SJCRH30 (cell line): Measurements from ENCODE around the gene GET3. TPM values are rescaled to one million over a fixed set of nuclear protein-coding genes. Genes with fewer than 3 reads are reported as not detected.
A peak's percentile ranks its signal among the peaks of the same experiment; 100 is the strongest.
"Not testable (repeated sequence)": the region's sequence is repeated elsewhere in the genome, so short reads cannot be mapped to it uniquely, and the experiment has no call there.

ENCODE experiments used
- DNase-seq, 2 experiments: peaks; one replicate each; pipeline ENCODE4 v3.0.0-alpha.2; 2015 to 2020
- H3K27ac ChIP-seq: fragments of 250-450 bp; sonication (Bioruptor Pico); 2 replicates; pipeline ENCODE4 v1.5.1; 2020; ENCODE audit warnings: mild to moderate bottlenecking, moderate library complexity
- H3K27me3 ChIP-seq: fragments of 250-450 bp; sonication (Bioruptor Pico); 2 replicates; pipeline ENCODE4 v1.5.1; 2020; ENCODE audit warnings: mild to moderate bottlenecking, moderate library complexity
- H3K36me3 ChIP-seq: fragments of 250-450 bp; sonication (Bioruptor Pico); 2 replicates; pipeline ENCODE4 v1.5.1; 2020; ENCODE audit warnings: mild to moderate bottlenecking, moderate library complexity
- H3K4me1 ChIP-seq: fragments of 250-450 bp; sonication (Bioruptor Pico); 2 replicates; pipeline ENCODE4 v1.5.1; 2020; ENCODE audit warnings: mild to moderate bottlenecking, moderate library complexity
- H3K4me3 ChIP-seq: fragments of 250-450 bp; sonication (Bioruptor Pico); 2 replicates; pipeline ENCODE4 v1.5.1; 2020; ENCODE audit warnings: mild to moderate bottlenecking, moderate library complexity
- H3K9me3 ChIP-seq: fragments of 250-450 bp; sonication (Bioruptor Pico); replicated peaks from 2 replicates; pipeline ENCODE4 v1.5.1; 2020; ENCODE audit warnings: mild to moderate bottlenecking, moderate library complexity
- total RNA-seq: library from RNA; depleted of rRNA; stranded (reverse); fragments of >200 nt; shearing (Covaris generic); gene quantifications from 2 replicates; pipeline ENCODE4 v1.2.3, GENCODE V29; 2014; rRNA removed

The GET3 gene
- 79.5 and 87.1 TPM in 2 replicates for total RNA-seq

DNA sequence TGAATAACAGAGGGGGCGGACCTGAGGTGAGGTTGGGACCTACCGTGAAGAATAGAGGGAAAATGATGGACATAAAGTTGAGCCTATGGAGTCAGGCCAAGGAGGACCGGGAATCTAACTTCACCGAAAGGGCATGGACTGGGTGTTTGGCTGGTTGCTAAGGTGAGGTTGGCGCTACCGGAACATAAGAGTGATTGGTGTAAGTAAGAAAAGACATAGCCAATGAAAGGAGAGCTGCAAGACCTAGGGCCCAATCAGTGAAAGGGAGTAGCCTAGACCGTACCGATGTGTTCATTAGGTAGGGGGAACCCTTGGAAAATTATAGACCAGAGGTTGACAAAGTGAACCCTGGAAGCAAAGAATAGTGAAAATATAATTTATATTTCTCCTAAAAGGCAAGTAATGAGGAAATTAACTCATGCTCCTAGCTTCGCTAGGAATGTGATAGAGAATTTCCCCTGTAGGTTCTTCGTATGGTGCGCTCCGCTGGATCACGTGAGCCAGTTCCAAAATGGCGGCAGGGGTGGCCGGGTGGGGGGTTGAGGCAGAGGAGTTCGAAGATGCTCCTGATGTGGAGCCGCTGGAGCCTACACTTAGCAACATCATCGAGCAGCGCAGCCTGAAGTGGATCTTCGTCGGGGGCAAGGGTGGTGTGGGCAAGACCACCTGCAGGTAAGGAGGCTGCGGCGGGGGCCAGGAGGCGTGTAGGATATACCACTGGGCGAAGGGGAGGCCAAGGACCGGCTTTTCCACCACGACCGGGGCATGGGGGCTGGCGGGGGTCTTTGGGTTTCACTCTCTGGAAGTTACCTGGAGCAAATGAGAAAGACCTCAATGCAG lies at the start of gene GET3:
TSS of gene GET3 (plus strand) at position 503 of the 840 bp plus-strand sequence. CDS start at position 512, 9 bp downstream.
- H3K36me3 ChIP-seq, result peaks cover 7% of the 10 kb centered on the region
- peak within 1 kb of the TSS; percentile 82 for H3K4me3 ChIP-seq
- H3K27ac ChIP-seq, result peak within 1 kb of the TSS; percentile 99

DNA sequence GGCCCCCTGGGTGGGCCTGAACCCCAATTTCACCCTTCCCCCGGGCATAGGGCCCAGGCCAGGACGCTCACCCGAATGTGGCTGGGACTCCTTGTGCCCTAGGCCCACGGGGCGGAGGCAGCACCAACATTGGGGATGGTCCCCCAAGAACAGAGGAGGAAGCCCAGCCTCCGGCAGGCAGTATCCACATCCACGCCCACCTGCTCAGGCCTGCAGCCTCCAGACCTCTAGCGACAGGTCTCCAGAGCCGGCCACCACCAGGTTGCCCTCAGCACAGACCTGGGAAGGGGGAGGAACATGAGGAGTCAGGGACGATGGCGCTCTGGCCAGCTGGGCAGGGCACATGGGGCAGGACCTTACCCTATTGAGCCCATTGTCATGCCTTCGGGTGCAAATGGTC lies 48.3 kb upstream of the GET3 start:
- Histone ChIP-seq H3K9me3 (no peaks in the 10 kb centered on the region), H3K4me1 (peaks cover 9% of the 10 kb centered on the region), H3K27ac (no peak overlapping the region), H3K36me3 (no peaks in the 10 kb centered on the region), H3K4me3 (no peak overlapping the region), H3K27me3 (no peaks in the 10 kb centered on the region)
- no peak for DNase-seq

More for the DNA sequence above, at the start of gene GET3:
- Histone ChIP-seq H3K27me3 (no peaks in the 10 kb centered on the region), H3K9me3 (no peaks in the 10 kb centered on the region), H3K4me1 (peaks cover 10% of the 10 kb centered on the region; the same call in 1 of the 2 replicates)
- peak; percentile 100 for DNase-seq

DNA sequence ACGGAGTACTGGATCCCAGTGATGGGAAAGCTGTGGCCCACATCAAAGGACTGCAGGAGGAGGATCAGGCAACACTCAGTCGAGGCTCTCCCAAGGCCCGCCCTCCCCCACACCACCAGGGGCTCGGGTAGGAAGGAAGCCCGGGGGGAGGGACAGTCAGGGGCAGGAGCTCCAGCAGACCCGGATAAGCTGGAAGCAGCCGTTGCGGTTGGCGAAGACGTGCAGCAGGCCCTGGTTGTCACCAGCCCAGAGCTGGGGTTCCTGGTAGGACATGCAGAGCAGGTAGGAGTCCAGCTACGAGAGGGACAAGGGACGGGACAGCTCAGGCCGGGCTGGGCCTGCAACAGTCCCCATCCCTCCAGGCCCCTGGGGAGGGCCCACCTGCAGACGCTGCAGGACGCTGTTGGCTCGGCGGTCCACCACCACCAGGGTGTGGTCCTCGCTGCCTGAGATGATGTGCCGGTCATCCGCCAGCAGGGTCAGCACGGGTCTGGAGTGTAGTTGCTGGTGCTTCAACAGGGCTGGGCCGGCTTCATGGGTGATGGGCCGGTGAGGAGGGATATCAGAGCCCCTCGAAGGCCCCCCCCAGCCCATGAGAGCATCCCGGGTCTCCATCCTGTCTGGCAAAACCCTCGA lies 47.6 kb upstream of the GET3 start:
- DNase-seq, result no peak
- Histone ChIP-seq H3K27me3 (no peaks in the 10 kb centered on the region), H3K4me1 (peaks cover 9% of the 10 kb centered on the region), H3K9me3 (no peaks in the 10 kb centered on the region), H3K4me3 (no peak overlapping the region), H3K27ac (no peak overlapping the region), H3K36me3 (no peaks in the 10 kb centered on the region)

DNA sequence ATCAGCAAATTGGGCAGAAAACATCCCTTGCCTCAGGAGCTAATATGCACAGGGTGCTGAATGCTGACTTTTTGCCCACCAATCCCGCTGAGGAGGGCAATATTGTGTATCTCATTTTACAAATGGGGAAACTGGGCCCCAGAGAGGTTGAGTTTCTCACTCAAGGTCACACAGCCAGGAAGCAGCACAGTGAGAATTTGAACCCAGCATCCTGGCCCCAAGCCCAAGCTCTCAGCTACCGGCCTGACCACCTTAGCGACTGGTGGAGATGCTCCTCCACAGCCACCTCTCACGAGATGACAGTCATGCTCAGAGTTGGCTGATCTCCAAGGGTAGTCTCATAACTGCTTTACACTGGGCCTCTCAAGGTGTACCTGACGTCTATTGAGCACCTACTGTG lies 44.3 kb upstream of the GET3 start:
- H3K36me3 ChIP-seq, result 0 out of 2 replicates have a peak, but pooled peaks cover 3% of the 10 kb centered on the region

DNA sequence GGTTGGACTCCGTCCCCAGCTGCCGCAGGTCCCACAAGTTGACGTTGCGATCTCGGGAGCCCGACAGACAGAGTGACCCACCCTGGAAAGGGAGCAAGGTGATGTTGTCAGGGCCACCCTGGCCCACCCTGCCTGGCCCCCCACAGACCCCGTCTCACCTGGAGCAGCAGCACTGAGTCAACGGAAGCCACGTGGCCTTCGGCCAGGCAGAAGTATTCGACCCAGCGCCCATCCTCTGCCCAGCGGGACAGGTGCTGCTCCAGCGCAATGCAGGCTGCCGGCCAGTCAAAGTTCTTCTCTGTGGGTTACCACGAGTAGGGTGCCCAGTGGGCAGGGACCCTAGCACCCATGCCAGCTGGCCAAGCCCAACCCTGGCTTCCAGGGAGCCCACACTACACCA lies 42.7 kb upstream of the GET3 start:
- no peak overlapping the region for H3K4me3 ChIP-seq
- H3K27ac ChIP-seq, result no peak overlapping the region
- peaks cover 3% of the 10 kb centered on the region; the same call in 1 of the 2 replicates for H3K4me1 ChIP-seq
- no peaks in the 10 kb centered on the region for H3K9me3 ChIP-seq
- peaks cover 7% of the 10 kb centered on the region; the same call in 1 of the 2 replicates for H3K36me3 ChIP-seq
- no peak for DNase-seq
- no peaks in the 10 kb centered on the region for H3K27me3 ChIP-seq

More for the DNA sequence above, 44.3 kb upstream of the GET3 start:
- DNase-seq, result no peak
- no peaks in the 10 kb centered on the region for H3K27me3 ChIP-seq
- H3K4me3 ChIP-seq, result no peak overlapping the region
- H3K9me3 ChIP-seq, result no peaks in the 10 kb centered on the region
- H3K4me1 ChIP-seq, result peaks cover 6% of the 10 kb centered on the region
- no peak overlapping the region for H3K27ac ChIP-seq

DNA sequence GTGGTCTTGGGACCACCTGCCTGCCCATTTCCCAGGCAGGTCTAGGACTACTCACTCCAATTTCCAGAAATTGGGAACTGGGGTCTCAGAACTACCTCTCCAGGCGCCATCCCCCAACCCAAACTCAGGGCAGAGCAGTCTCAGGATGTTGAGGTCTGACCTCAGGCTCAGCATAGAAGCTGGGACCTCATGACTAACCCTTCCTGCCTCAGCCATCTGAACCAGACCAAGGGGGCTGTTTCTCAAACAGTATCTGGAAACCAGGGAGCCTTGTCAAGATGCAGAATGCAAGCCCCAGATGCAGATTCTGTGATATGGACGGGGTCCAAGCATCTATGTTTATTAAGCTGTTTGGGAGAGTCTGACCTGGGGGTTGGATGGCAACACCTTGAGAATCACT lies 42.2 kb upstream of the GET3 start:
- Histone ChIP-seq H3K4me1 (peaks cover 3% of the 10 kb centered on the region; the same call in 1 of the 2 replicates), H3K27me3 (no peaks in the 10 kb centered on the region), H3K9me3 (no peaks in the 10 kb centered on the region), H3K4me3 (no peak overlapping the region), H3K27ac (no peak overlapping the region), H3K36me3 (peaks cover 7% of the 10 kb centered on the region; the same call in 1 of the 2 replicates)
- no peak for DNase-seq

DNA sequence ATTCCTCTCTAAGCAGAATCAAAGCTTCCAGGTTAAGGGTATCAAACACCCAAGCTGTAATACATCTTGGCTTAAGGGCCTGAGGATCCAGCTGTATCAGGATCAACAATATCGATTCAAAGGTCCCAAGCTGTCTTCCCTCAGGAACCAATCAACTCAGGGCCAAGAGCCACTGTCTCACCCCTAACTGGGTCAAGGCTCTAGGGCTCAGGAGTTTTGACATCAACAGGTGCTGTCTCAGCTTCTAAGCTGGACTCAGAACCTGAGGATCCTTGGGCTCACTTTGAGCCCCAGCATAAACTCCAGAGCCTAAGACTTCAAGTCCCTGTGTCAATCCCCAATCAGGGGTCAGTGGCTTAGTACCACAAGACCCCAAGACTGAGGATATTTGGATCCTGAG lies 41.8 kb upstream of the GET3 start:
- Histone ChIP-seq H3K4me3 (peak overlapping the region; percentile 70; the same call in 1 of the 2 replicates), H3K27ac (no peak overlapping the region), H3K36me3 (peaks cover 7% of the 10 kb centered on the region; the same call in 1 of the 2 replicates), H3K4me1 (peaks cover 3% of the 10 kb centered on the region; the same call in 1 of the 2 replicates), H3K9me3 (no peaks in the 10 kb centered on the region), H3K27me3 (no peaks in the 10 kb centered on the region)
- no peak for DNase-seq

DNA sequence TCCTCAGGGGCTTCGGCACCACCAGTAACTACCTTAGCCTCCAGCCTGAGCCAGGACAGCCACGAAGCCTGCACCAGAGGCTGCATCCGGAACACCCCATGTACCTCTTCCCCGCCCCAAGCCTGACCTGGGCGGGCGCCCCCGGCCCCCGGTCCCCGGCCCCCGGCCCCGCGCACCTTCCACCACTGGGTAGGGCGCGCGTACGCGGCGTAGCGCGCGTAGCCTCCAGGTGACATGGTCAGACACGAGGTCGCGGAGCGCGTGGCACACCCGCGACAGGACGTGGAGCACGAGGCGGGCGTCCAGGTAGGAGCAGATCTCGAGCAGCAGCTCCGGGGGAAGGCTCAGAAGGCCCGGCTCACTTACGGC lies 41.3 kb upstream of the GET3 start:
- Histone ChIP-seq H3K9me3 (no peaks in the 10 kb centered on the region), H3K4me1 (peaks cover 3% of the 10 kb centered on the region; the same call in 1 of the 2 replicates), H3K27ac (no peak overlapping the region; the same call in 1 of the 2 replicates), H3K27me3 (no peaks in the 10 kb centered on the region), H3K36me3 (peaks cover 11% of the 10 kb centered on the region), H3K4me3 (peak overlapping the region; percentile 70)
- DNase-seq, result no peak

DNA sequence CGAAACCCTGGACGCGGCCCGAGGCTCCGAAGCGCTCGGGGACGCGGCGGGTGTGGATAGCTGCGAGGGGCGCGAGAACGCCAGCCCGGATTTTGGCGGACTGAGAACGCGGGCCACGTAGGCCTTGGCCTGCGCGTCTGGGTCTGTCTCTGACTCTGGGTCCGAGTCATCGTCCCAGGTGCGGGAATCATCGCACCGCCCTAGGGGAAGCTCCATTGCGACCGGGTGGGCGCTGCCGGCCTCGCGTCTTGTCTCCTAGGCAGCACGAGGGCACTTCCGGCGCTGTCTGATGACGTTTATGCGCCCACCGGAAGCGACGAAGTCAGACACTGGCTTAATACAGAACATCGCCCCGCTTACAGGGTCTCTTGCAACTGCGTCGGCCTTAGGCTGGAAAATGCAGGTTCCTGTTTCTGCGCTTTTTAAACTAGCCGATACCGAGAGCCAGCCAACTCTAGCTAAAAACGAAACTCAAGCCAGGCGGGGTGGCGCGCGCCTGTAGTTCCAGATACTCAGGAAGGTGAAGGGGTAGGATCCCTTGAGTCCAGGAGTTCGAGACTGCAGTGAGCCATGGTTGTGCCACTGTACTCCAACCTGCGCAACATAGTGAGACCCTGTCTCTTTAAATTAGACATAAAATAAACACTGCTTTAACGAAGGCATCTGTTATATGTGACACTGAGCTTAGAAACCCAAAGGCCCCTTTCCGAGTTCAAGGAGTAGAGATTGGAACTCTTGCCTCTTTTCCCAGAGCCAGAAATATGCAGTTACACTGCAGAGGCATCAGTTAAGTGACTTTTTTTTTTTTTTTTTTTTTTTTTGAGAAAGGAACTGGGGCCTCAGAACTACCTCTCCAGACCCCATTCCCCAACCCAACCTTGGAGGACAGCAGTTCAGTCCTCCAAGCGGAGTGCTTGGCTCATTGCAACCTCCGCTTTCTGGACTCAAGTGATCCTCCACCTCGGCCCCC lies 40.6 kb upstream of the GET3 start, which contains the start of gene FBXW9:
TSS of gene FBXW9 (minus strand) at position 266 of the 970 bp plus-strand sequence. CDS start at position 216, 50 bp downstream.
- peak; percentile 98 to 99 for DNase-seq
- H3K9me3 ChIP-seq, result no peaks in the 10 kb centered on the region
- peak within 1 kb of the TSS; percentile 70 for H3K4me3 ChIP-seq
- peaks cover 18% of the 10 kb centered on the region for H3K36me3 ChIP-seq
- peak within 1 kb of the TSS; percentile 9; the same call in 1 of the 2 replicates for H3K27ac ChIP-seq
- H3K27me3 ChIP-seq, result no peaks in the 10 kb centered on the region
- peaks cover 3% of the 10 kb centered on the region; the same call in 1 of the 2 replicates for H3K4me1 ChIP-seq

DNA sequence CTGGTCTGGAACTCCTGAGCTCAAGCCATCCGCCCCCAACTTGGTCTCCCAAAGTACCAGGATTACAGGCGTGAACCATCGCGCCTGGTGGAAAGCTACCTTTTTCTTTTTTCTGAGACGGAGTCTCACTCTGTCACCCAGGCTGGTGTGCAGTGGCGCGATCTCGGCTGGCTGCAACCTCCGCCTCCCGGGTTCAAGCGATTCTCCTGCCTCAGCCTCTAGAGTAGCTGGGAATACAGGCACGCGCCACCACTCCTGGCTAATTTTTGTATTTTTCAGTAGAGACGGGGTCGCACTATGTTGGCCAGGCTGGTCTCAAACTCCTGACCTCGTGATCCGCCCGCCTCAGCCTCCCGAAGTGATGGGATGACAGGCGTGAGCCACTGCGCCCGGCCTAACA lies 39.9 kb upstream of the GET3 start:
- H3K4me1 ChIP-seq, H3K4me3 ChIP-seq, H3K9me3 ChIP-seq, H3K27me3 ChIP-seq, H3K27ac ChIP-seq, DNase-seq: not testable (repeated sequence)
- H3K36me3 ChIP-seq, result peaks cover 26% of the 10 kb centered on the region

DNA sequence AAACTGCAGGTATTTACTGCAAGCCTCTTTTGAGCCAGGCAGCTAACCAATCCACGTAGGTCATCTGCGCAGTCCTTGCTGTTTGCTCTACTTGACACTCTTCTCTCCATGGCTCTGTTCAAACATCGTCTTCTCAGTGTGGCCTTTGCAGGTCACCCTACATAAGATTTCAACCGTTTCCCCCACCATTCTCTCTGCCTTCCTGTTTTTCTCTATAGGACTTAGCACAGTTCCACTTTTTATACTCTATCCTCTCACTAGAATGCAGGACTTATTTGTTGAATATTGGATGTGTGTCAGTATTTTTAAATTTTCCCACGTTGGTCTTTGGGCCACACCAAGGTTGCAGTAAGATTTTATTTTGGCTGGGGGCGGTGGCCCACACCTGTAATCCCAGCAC lies 39.2 kb upstream of the GET3 start:
- Histone ChIP-seq H3K4me1 (peaks cover 3% of the 10 kb centered on the region; the same call in 1 of the 2 replicates), H3K9me3 (no peaks in the 10 kb centered on the region), H3K27me3 (no peaks in the 10 kb centered on the region), H3K4me3 (no peak overlapping the region), H3K27ac (no peak overlapping the region), H3K36me3 (peaks cover 33% of the 10 kb centered on the region)
- DNase-seq, result no peak

DNA sequence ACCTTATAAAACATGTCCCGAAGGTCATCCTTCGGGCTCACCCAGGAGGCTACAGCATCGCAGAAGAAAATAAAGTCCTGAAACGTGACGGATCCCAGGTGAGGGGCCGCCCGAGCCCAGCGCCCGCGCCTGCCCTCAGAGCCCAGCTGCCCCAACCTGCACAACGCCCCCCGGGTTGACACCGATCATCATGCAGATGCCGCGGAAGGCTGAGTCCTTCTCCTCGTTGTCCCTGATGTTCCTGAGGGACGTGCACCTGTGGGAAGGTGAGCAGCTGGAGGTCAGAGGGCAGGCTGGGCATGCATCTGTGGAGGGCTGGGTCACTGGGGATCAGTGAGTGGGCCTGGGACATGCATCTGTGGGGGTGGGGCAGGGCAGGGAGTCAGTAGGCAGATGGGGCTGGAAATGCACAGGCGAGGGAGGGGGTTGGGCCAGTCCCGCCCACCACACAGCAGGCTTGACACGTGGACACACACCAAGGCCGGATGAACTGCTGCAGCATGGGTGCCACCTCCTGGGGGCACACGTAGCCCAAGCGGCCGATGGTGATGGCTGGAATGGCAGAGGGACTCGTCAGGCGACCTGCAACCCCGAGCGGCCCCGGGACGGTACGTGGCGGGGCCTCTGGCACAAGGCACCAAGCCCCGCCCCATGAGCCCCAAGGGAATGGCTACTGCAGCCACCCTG lies 35.6 kb upstream of the GET3 start:
- Histone ChIP-seq H3K27ac (no peak overlapping the region), H3K36me3 (peaks cover 67% of the 10 kb centered on the region), H3K27me3 (no peaks in the 10 kb centered on the region), H3K9me3 (no peaks in the 10 kb centered on the region), H3K4me1 (no peaks in the 10 kb centered on the region), H3K4me3 (no peak overlapping the region)
- no peak for DNase-seq

DNA sequence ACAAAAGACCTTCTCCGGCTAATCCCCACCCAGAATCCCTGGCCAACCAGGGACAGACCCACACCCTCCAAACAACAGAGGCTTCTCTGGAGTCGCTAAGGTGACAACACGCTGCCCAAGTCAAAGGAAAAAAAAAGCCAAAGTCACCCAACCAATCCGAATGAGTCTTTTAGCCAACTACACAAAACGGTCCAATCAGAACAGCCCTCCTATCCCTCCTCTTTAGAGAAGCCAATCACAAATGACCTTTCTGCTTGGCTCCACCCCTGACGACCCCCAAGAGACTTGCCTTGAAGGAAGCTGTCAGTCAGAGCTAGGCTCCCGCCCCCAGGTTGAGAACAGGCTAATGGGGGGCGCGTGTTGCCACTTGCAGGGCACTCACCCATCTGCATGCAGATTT lies 34.3 kb upstream of the GET3 start:
- DNase-seq, result peak; percentile 91
- Histone ChIP-seq H3K4me3 (no peak overlapping the region), H3K27ac (no peak overlapping the region)

DNA sequence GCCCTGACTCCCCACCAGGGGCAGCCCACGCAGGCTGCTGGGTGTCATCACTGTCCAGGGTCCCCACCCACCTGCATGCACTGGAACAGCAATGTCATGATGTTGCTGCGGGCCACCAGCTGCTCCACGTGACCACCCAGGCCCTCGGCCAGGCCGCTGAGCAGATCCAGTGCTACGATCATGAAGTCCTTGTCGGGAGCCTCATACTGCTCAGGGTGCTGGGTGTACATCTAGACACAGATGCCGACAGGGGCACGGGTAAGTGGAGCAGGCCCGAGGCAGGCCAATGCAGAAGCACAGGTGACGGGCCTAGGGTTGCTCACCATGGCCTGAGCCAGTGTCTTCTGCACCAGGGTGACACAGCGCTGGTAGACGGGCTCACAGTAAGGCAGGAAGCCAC lies 32.1 kb upstream of the GET3 start:
- H3K4me3 ChIP-seq, result no peak overlapping the region
- peaks cover 91% of the 10 kb centered on the region for H3K36me3 ChIP-seq
- no peaks in the 10 kb centered on the region for H3K9me3 ChIP-seq
- H3K27me3 ChIP-seq, result no peaks in the 10 kb centered on the region
- no peak overlapping the region for H3K27ac ChIP-seq
- DNase-seq, result no peak
- H3K4me1 ChIP-seq, result no peaks in the 10 kb centered on the region

More for the DNA sequence above, 34.3 kb upstream of the GET3 start:
- peaks cover 75% of the 10 kb centered on the region for H3K36me3 ChIP-seq
- no peaks in the 10 kb centered on the region for H3K27me3 ChIP-seq
- no peaks in the 10 kb centered on the region for H3K9me3 ChIP-seq
- no peaks in the 10 kb centered on the region for H3K4me1 ChIP-seq
